ENCODE measurements around the gene COL27A1. TPM values are rescaled to one million over a fixed set of nuclear protein-coding genes. Genes with fewer than 3 reads are reported as not detected.

Gene COL27A1
- total RNA-seq, 1 experiment from 2014 or later, result 12.0 TPM

DNA sequence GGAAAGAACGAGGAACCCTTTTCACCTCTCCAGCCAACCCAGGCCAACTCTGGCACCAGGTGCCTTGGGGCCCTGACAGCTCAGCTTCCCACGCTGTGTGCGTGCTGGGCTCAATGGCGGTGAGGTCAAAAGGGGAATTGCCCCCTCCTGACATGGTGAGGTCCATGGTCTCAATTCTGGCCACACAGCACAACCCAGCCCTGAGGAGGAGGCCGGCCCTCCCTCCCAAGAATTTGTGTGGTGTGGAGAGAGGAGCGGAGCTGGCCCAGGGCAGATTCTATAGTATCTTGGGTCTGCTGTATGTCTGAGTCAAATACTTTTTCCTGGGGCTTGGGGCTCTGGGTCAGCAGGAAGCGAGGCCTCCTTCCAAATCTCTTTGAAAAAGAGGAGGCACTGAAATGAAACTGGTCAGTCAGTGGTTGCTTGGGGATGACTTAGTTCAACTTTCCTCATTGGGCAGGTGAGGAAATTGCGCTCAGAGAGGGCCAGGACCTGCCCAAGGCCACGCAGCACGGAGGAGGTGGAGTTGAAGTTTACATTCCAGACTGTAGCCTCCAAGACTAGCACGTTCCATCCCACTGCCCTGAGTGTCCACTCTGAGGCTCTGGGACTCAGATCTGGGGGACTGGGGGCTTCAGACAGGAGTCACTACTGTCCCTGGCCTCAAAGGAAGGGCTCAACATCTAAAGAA is 15.6 kb downstream of the COL27A1 start:
- DNase-seq (ENCODE audit: low read depth, low spot score), result no peak
- ChIA-PET CTCF (no interaction called here), RAD21 (ENCODE audit: low non-redundant PET in 1 of 2, low total read pairs in 2 of 2, uncharacterized antibody in 2 of 2, unreplicated experiment in 2 of 2) (no interaction called here), POLR2A (no interaction called here)
- no peak for ATAC-seq
- Histone ChIP-seq H3K27me3 (ENCODE audit: insufficient read depth, low read length) (no peaks in the 10 kb centered on the region), H3K27ac (ENCODE audit: low read depth, low read length) (no peak overlapping the region), H3K9me3 (ENCODE audit: control insufficient read depth in 1 of 2, insufficient read depth in 1 of 2, low read depth in 1 of 2, low read length in 2 of 2) (no peaks in the 10 kb centered on the region), H3K4me2 (ENCODE audit: low read length) (no peak overlapping the region), H3K79me2 (ENCODE audit: insufficient read depth, low read length) (no peaks in the 10 kb centered on the region), H3K4me1 (ENCODE audit: control insufficient read depth in 1 of 2, insufficient read depth in 2 of 2, low read length in 2 of 2) (no peaks in the 10 kb centered on the region), H3K36me3 (ENCODE audit: control insufficient read depth in 1 of 2, insufficient read depth in 2 of 2, low read length in 2 of 2) (no peaks in the 10 kb centered on the region), H3K4me3 (replicated peaks in 1 of 2; ENCODE audit: low read depth in 1 of 2, low read length in 2 of 2) (no peak overlapping the region), H3K9me2 (ENCODE audit: insufficient read depth) (no peaks in the 10 kb centered on the region), H4K20me1 (ENCODE audit: insufficient read depth) (no peaks in the 10 kb centered on the region), H3K9ac (ENCODE audit: low read length) (no peak overlapping the region), H2AFZ (ENCODE audit: low read depth, low read length, poor library complexity, severe bottlenecking) (no peak overlapping the region)
- intact Hi-C loops (cut with micrococcal nuclease), result no loop called here
- no peak for TF ChIP-seq SIN3A (IDR thresholded peaks at IDR 0.05; ENCODE audit: low read depth)
- no peak for TF ChIP-seq ZNF274 (IDR thresholded peaks at IDR 0.05; ENCODE audit: low read depth, low read length)
- no peak for TF ChIP-seq SP1 (IDR thresholded peaks at IDR 0.05; ENCODE audit: low read depth)
- TF ChIP-seq EZH2phosphoT487 (IDR thresholded peaks at IDR 0.05; ENCODE audit: borderline replicate concordance), result no peak
- no peak for TF ChIP-seq ELF1 (IDR thresholded peaks at IDR 0.05; ENCODE audit: borderline replicate concordance, low read depth)
- TF ChIP-seq EZH2 (IDR thresholded peaks at IDR 0.05), result no peak
- no peak for TF ChIP-seq EGR1 (IDR thresholded peaks at IDR 0.05; ENCODE audit: low read depth)
- TF ChIP-seq JUND (IDR thresholded peaks at IDR 0.05), result no peak
- TF ChIP-seq, protein P1, sequence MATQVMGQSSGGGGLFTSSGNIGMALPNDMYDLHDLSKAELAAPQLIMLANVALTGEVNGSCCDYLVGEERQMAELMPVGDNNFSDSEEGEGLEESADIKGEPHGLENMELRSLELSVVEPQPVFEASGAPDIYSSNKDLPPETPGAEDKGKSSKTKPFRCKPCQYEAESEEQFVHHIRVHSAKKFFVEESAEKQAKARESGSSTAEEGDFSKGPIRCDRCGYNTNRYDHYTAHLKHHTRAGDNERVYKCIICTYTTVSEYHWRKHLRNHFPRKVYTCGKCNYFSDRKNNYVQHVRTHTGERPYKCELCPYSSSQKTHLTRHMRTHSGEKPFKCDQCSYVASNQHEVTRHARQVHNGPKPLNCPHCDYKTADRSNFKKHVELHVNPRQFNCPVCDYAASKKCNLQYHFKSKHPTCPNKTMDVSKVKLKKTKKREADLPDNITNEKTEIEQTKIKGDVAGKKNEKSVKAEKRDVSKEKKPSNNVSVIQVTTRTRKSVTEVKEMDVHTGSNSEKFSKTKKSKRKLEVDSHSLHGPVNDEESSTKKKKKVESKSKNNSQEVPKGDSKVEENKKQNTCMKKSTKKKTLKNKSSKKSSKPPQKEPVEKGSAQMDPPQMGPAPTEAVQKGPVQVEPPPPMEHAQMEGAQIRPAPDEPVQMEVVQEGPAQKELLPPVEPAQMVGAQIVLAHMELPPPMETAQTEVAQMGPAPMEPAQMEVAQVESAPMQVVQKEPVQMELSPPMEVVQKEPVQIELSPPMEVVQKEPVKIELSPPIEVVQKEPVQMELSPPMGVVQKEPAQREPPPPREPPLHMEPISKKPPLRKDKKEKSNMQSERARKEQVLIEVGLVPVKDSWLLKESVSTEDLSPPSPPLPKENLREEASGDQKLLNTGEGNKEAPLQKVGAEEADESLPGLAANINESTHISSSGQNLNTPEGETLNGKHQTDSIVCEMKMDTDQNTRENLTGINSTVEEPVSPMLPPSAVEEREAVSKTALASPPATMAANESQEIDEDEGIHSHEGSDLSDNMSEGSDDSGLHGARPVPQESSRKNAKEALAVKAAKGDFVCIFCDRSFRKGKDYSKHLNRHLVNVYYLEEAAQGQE (IDR thresholded peaks at IDR 0.05; ENCODE audit: low read depth), result no peak
- no peak for TF ChIP-seq POLR2AphosphoS5 (IDR thresholded peaks at IDR 0.05; ENCODE audit: low read depth, low read length)
- TF ChIP-seq YY1 (IDR thresholded peaks at IDR 0.05; ENCODE audit: extremely low read depth, insufficient replicate concordance, low read depth, low read length), result no peak
- TF ChIP-seq POLR2A (IDR thresholded peaks at IDR 0.05; ENCODE audit: borderline replicate concordance, extremely low read depth, insufficient read depth, insufficient read length), result no peak
- no peak for TF ChIP-seq RAD21 (IDR thresholded peaks at IDR 0.05; ENCODE audit: low read depth)
- TF ChIP-seq ZFX (IDR thresholded peaks at IDR 0.05), result no peak
- TF ChIP-seq, protein P2, sequence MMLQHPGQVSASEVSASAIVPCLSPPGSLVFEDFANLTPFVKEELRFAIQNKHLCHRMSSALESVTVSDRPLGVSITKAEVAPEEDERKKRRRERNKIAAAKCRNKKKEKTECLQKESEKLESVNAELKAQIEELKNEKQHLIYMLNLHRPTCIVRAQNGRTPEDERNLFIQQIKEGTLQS (IDR thresholded peaks at IDR 0.05), result no peak
- TF ChIP-seq FOSL1 (IDR thresholded peaks at IDR 0.05; ENCODE audit: low read depth), result no peak
- BruUV-seq (replicated peaks), result no TSS peak

Data from HCT116 (cell line).